SK-N-SH (cell line): ENCODE data around the gene GNG3. TPM values are rescaled to one million over a fixed set of nuclear protein-coding genes. Genes with fewer than 3 reads are reported as not detected.

Source experiments
- CTCF ChIA-PET: fragments of 300-600, 350-600 bp; formaldehyde crosslinking; extraction: SDS; loops from one replicate; lab custom pipeline; 2021; lab: Yijun Ruan, JAX
- POLR2A ChIA-PET: fragments of 350-600 bp; sonication (Branson Sonifier 250); formaldehyde crosslinking; extraction: SDS; loops from one replicate; lab custom pipeline; 2020; ENCODE audit warnings: antibody characterized with exemption, inconsistent platforms; lab: Yijun Ruan, JAX
- DNase-seq: peaks from one replicate; pipeline ENCODE4 v3.0.0; 2012
- H2AFZ ChIP-seq: fragments of 200-600 bp; sonication (generic); 2 replicates; pipeline ENCODE4 v1.8.1; 2016; ENCODE audit warnings: antibody characterized with exemption, mild to moderate bottlenecking, low read depth
- H3F3A ChIP-seq: fragments of 200-600 bp; sonication (generic); replicated peaks from 2 replicates; pipeline ENCODE3; 2016; ENCODE audit warnings: antibody characterized with exemption, mild to moderate bottlenecking; ENCODE audit not compliant: insufficient read depth
- H3K27ac ChIP-seq, 2 experiments: fragments of 200-500 bp in 1 of 2; fragments of 200-600 bp in 1 of 2; sonication (Bioruptor generic) in 1 of 2; sonication (generic), shearing (Covaris generic) in 1 of 2; 2 replicates each; pipeline versions ENCODE4 v1.5.1 to v1.6.1; 2014 to 2016; ENCODE audit warnings: low read depth in 2 of 2, inconsistent platforms in 1 of 2, low read length in 1 of 2, mild to moderate bottlenecking in 1 of 2, mixed read lengths in 1 of 2
- H3K27me3 ChIP-seq: fragments of 200-600 bp; sonication (generic), shearing (Covaris generic); 2 replicates; pipeline ENCODE4 v1.6.1; 2016; ENCODE audit warnings: mixed run types; ENCODE audit not compliant: insufficient read depth
- H3K36me3 ChIP-seq, 2 experiments: fragments of 200-500 bp in 1 of 2; fragments of 200-600 bp in 1 of 2; sonication (Bioruptor generic) in 1 of 2; sonication (generic) in 1 of 2; replicated peaks in 1 of 2; 2 replicates each; pipeline versions ENCODE3 to v1.5.1; 2014 to 2016; ENCODE audit warnings: low read length in 1 of 2, mild to moderate bottlenecking in 1 of 2; ENCODE audit not compliant: insufficient read depth in 2 of 2, control insufficient read depth in 1 of 2
- H3K4me1 ChIP-seq, 2 experiments: fragments of 200-500 bp in 1 of 2; fragments of 200-600 bp in 1 of 2; sonication (Bioruptor generic) in 1 of 2; sonication (generic), shearing (Covaris generic) in 1 of 2; 2 replicates each; pipeline versions ENCODE4 v1.5.1 to v1.6.1; 2014 to 2016; ENCODE audit warnings: low read depth in 1 of 2, low read length in 1 of 2, mixed run types in 1 of 2; ENCODE audit not compliant: insufficient read depth in 2 of 2, control insufficient read depth in 1 of 2
- H3K4me2 ChIP-seq: fragments of 200-600 bp; sonication (generic), shearing (Covaris generic); 2 replicates; pipeline ENCODE4 v1.6.1; 2017; ENCODE audit warnings: mixed run types
- H3K4me3 ChIP-seq, 2 experiments: fragments of 200-500 bp in 1 of 2; fragments of 200-600 bp in 1 of 2; sonication (Bioruptor generic) in 1 of 2; sonication (generic), shearing (Covaris generic) in 1 of 2; 2 replicates each; pipeline versions ENCODE4 v1.5.1 to v1.8.1; 2014 to 2016; ENCODE audit warnings: low read depth in 2 of 2, inconsistent platforms in 1 of 2, low read length in 1 of 2, mild to moderate bottlenecking in 1 of 2, mixed read lengths in 1 of 2, moderate library complexity in 1 of 2
- H3K79me2 ChIP-seq: fragments of 200-600 bp; sonication (generic); 2 replicates; pipeline ENCODE4 v1.8.1; 2017; ENCODE audit warnings: mild to moderate bottlenecking; ENCODE audit not compliant: insufficient read depth
- H3K9ac ChIP-seq: fragments of 200-600 bp; sonication (generic); 2 replicates; pipeline ENCODE4 v1.6.1; 2017; ENCODE audit warnings: mixed run types
- H3K9me2 ChIP-seq: fragments of 200-600 bp; sonication (generic); 2 replicates; pipeline ENCODE4 v1.6.1; 2017; ENCODE audit warnings: mixed run types
- H3K9me3 ChIP-seq: fragments of 200-600 bp; sonication (generic); 2 replicates; pipeline ENCODE4 v1.6.1; 2017; ENCODE audit warnings: mixed run types, mild to moderate bottlenecking, moderate library complexity
- H4K20me1 ChIP-seq: fragments of 200-600 bp; sonication (generic); 2 replicates; pipeline ENCODE4 v1.6.1; 2017; ENCODE audit warnings: mild to moderate bottlenecking, mixed run types; ENCODE audit not compliant: insufficient read depth
- CTCF ChIP-seq: fragments of 200-600 bp; sonication (generic); IDR thresholded peaks from 2 replicates; pipeline ENCODE4 v1.6.1; 2017; ENCODE audit warnings: antibody characterized with exemption, mild to moderate bottlenecking, moderate library complexity
- ELF1 ChIP-seq: IDR thresholded peaks from 2 replicates; pipeline ENCODE4 v1.4.0; 2012
- EP300 ChIP-seq, 2 experiments: IDR thresholded peaks; 2 replicates each; pipeline versions ENCODE4 v1.4.0 to v1.6.1; 2012; ENCODE audit warnings: borderline replicate concordance in 1 of 2, low read depth in 1 of 2, low read length in 1 of 2
- FOSL2 ChIP-seq: IDR thresholded peaks from 2 replicates; pipeline ENCODE4 v1.4.0; 2012; ENCODE audit warnings: low read depth, mild to moderate bottlenecking, moderate library complexity, borderline replicate concordance
- GATA2 ChIP-seq: sonication (generic); formaldehyde crosslinking; IDR thresholded peaks from 2 replicates; pipeline ENCODE4 v1.5.0; 2020; ENCODE audit warnings: mild to moderate bottlenecking, missing genetic modification reagents
- IRF3 ChIP-seq: fragments of 150-350 bp; IDR thresholded peaks from 2 replicates; pipeline ENCODE4 v1.6.1; 2016; ENCODE audit warnings: mild to moderate bottlenecking, low read depth, low read length
- MAX ChIP-seq: IDR thresholded peaks from 2 replicates; pipeline ENCODE4 v1.4.0; 2012; ENCODE audit warnings: low read depth
- NFIC ChIP-seq: IDR thresholded peaks from 2 replicates; pipeline ENCODE4 v1.4.0; 2012; ENCODE audit warnings: borderline replicate concordance
- POLR2AphosphoS5 ChIP-seq: IDR thresholded peaks from 2 replicates; pipeline ENCODE4 v1.6.1; 2012; ENCODE audit warnings: low read depth, low read length
- RAD21 ChIP-seq: IDR thresholded peaks from 2 replicates; pipeline ENCODE4 v1.6.1; 2012; ENCODE audit warnings: mild to moderate bottlenecking, low read length
- REST ChIP-seq: IDR thresholded peaks from 2 replicates; pipeline ENCODE4 v1.6.1; 2012; ENCODE audit warnings: mild to moderate bottlenecking, low read depth, low read length, moderate library complexity
- TAF1 ChIP-seq: IDR thresholded peaks from 2 replicates; pipeline ENCODE4 v1.6.1; 2012; ENCODE audit warnings: low read depth, mild to moderate bottlenecking, low read length, moderate library complexity, borderline replicate concordance
- TCF12 ChIP-seq: IDR thresholded peaks from 2 replicates; pipeline ENCODE4 v1.4.0; 2012
- TEAD4 ChIP-seq: IDR thresholded peaks from 2 replicates; pipeline ENCODE4 v1.4.0; 2012; ENCODE audit warnings: mild to moderate bottlenecking, borderline replicate concordance; ENCODE audit not compliant: insufficient read depth
- WGBS: methylation state at CpG from one replicate; pipeline ENCODE4 v1.1.6; 2017; ENCODE audit warnings: low lambda C conversion rate; 5-methylcytosine and 5-hydroxymethylcytosine counted together
- polyA plus RNA-seq, 3 experiments: library from polyadenylated mRNA; depleted of rRNA; stranded (reverse); fragments of >200 nt; gene quantifications; 2 replicates each; pipeline ENCODE4 v1.2.3, GENCODE V29; 2012

The GNG3 gene
- polyA plus RNA-seq, 1 of the 3 experiments (the other 2 are of a cell fraction), result 0.16 TPM

- no peak overlapping the region for H3K4me3 ChIP-seq
- CTCF ChIA-PET, result interaction anchor here (1.5 kb wide), 1 partner anchor 57 kb away, joined by 4 read pairs; no protein-coding TSS in a partner anchor
- H3K9me2 ChIP-seq, result no peaks in the 10 kb centered on the region
- H3K9ac ChIP-seq, result no peak overlapping the region
- TF ChIP-seq TCF12 (no peak), MAX (no peak), FOSL2 (no peak), TEAD4 (no peak), GATA2 (CRISPR knock-in tag) (no peak)
- H3K79me2 ChIP-seq, result peaks cover 24% of the 10 kb centered on the region
- POLR2A ChIA-PET, result no interaction called here
- no peak overlapping the region for H3K27ac ChIP-seq
- H3K4me1 ChIP-seq, result peaks cover 15 to 26% of the 10 kb centered on the region in 2 experiments; a peak in 3 of 4 replicates
- H3K27me3 ChIP-seq, result no peaks in the 10 kb centered on the region
- no peak overlapping the region for H3K4me2 ChIP-seq
- 92% methylated on average over 6 of the region's 6 CpGs for WGBS
- no peaks in the 10 kb centered on the region for H4K20me1 ChIP-seq
- H2AFZ ChIP-seq, result no peak overlapping the region
- DNase-seq, result no peak
- H3K36me3 ChIP-seq, result peaks cover 59 to 68% of the 10 kb centered on the region in 2 experiments
- peaks cover 68% of the 10 kb centered on the region for H3F3A ChIP-seq
- no peaks in the 10 kb centered on the region for H3K9me3 ChIP-seq
Observed at GRCh38 chr11:62712276-62712812, 4.9 kb downstream of the GNG3 start.

GRCh38 chr11:62712861-62713260 is 5.4 kb downstream of the GNG3 start:
- Histone ChIP-seq H2AFZ (no peak overlapping the region), H3K27ac (no peak overlapping the region; a peak in 1 of 4 replicates), H4K20me1 (no peaks in the 10 kb centered on the region), H3K9me2 (no peaks in the 10 kb centered on the region), H3K27me3 (no peaks in the 10 kb centered on the region), H3K9me3 (no peaks in the 10 kb centered on the region), H3F3A (peaks cover 68% of the 10 kb centered on the region), H3K4me1 (peaks cover 15 to 21% of the 10 kb centered on the region in 2 experiments; a peak in 3 of 4 replicates), H3K79me2 (peaks cover 29% of the 10 kb centered on the region), H3K4me2 (no peak overlapping the region), H3K4me3 (no peak overlapping the region), H3K36me3 (peaks cover 64 to 71% of the 10 kb centered on the region in 2 experiments), H3K9ac (no peak overlapping the region)
- CTCF ChIA-PET, result interaction anchor here (1.1 to 1.5 kb wide), 2 partner anchors 8 to 57 kb away, joined by 3 to 4 read pairs; no protein-coding TSS in a partner anchor
- POLR2A ChIA-PET, result no interaction called here
- 92% methylated on average over 3 of the region's 3 CpGs for whole genome bisulfite sequencing
- DNase-seq, result no peak
- TF ChIP-seq NFIC, result no peak
- no peak for TF ChIP-seq EP300 (IDR thresholded peaks at IDR 0.05; ENCODE audit: borderline replicate concordance in 1 of 2, low read depth in 1 of 2, low read length in 1 of 2)
- no peak for TF ChIP-seq REST
- no peak for TF ChIP-seq ELF1
- TF ChIP-seq CTCF, result no peak
- TF ChIP-seq TAF1, result no peak
- TF ChIP-seq POLR2AphosphoS5, result no peak
- no peak for TF ChIP-seq IRF3
- TF ChIP-seq RAD21, result no peak
